ENCODE results near the gene CES4A.
"Not testable (repeated sequence)": the region's sequence is repeated elsewhere in the genome, so short reads cannot be mapped to it uniquely, and the experiment has no call there.

Gene CES4A

DNA sequence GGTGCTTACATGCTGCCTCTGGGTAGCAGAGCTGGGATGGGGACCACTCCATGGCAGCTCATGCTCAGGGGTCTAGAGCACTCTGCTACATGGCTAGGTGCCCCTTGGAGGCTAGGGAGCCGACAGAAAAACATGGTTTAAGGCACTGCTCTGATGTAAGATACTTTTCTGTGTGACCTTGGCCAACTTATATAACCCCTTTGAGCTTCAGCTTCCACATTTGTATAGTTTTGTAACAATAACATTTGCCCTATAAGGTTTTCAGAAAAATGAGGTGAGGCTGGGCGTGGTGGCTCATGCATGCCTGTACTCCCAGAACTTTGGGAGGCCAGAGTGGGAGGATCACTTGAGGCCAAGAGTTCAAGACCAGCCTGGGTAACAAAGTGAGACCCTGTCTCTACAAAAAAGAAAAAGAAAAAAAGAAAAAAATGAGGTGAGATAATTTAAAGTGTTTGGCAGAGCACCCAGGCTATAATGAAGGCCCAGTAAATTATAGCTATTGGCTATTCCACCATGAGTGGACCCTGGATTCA lies 3.2 kb downstream of the CES4A start:
- DNase-seq (ENCODE audit: low spot score): no peak

DNA sequence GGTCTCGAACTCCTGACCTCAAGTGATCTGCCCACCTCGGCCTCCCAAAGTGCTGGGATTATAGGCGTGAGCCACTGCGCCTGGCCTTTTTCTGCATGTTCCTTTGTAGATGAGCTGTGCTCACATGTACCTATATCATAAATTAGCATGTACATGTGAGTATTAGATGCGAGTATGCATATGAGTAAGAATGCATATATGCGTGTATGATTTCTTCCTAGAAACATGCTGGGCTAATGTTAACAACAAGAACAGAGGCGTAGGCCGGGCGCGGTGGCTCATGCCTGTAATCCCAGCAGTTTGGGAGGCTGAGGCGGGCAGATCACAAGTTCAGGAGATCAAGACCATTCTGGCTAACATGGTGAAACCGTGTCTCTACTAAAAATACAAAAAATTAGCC lies 5.2 kb downstream of the CES4A start:
- not testable (repeated sequence) for DNase-seq (ENCODE audit: low spot score)

DNA sequence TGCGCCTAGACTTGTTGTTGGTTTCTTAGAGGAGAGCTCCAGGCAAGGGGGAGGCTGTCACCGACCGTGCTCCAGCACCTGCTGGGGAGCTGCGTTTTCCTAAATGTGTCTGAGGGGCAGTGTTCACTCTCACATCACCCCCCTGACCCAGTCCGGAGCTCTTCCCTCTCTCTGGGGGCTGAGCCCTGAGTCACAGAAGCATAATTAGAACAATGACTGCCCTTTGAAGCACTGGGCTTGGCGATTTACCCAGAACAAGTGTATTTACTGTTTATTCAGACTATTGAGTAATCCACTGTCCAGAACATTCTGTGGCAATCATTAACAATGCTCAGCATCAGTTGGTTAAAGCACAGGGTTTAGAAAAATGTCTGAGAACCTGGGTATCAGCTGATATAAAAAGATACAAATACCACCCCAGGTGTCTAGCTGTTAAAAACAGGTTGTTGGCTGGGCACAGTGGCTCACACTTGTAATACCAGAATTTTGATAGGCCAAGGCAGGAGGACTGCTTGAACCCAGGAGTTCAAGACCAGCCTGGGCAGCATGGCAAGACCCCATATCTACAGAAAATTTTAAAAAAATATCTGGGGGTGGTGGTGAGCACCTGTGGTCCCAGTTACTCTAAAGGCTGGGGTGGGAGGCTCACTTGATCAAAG lies 8.1 kb downstream of the CES4A start:
- DNase-seq (ENCODE audit: low spot score): no peak

DNA sequence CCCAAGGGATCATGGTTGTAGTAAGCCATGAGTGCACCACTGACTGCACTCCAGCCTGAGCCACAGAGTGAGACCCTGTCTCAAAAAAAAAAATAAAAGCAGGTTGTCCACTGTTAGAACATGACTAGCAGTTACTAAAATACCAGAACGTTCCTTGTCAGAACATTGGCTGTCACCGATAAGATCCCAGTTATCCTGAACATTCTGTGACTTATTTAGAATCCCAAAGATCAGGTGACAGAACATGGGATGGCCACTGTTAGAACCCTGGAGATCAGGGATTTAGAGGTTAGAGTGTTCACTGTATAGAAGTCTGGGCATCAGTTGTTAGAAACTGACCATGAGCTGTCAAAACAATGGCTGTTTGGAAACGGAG lies 8.6 kb downstream of the CES4A start:
- no peak for DNase-seq (ENCODE audit: low spot score)

DNA sequence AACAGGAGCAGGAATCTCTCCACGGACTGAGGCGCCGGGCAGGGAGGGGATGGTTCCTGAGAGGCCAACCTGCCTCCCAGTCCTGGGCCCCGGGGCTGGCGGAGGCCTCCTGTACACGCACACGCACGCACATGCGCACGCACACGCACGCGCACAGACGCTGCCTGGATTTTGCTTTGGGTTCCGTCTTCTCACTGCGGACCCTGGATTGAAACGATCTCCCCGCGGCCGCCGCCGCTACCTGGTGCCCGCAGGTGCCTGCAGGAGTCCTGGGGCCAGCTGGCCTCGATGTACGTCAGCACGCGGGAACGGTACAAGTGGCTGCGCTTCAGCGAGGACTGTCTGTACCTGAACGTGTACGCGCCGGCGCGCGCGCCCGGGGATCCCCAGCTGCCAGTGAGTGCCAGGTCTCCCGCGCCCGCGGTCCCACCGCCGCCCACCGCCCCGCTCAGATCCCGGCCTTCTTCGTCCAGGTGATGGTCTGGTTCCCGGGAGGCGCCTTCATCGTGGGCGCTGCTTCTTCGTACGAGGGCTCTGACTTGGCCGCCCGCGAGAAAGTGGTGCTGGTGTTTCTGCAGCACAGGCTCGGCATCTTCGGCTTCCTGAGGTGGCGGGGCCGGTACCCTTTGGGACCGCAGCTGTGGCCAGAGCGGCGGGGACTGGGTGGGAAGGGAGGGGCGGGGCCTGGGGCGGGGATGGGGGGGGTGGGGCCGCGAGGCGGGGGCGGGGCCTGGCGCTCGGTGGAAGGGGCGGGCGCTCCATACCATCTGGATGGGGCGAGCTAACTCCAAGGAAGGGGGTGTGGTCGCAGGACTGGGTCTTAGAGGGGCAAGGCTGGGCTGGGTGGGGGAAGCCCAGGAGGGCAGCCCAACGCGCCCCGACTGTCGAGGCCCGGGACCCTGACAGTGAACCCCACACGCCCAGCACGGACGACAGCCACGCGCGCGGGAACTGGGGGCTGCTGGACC lies 12.3 kb downstream of the CES4A start:
- DNase-seq (ENCODE audit: low spot score): peak; percentile 34

DNA sequence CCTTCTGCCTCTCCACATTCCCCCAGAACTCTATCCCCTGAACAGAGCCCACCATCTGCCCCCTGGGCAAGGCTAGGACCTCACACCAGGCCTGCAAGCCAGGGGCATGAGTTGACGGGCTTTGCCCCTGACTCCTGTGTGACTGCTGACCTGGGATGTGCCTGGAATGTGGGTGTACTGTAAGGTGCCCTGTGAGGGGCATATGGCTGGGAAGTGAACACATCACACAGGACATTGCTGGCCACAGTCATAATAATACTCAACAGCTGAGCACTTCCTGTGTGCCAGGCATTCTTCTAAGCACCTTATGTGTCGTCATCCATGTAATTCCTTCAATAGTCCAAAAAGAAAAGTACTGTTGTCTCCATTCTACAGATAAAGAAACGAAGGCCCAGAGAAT lies 13.3 kb downstream of the CES4A start:
- DNase-seq (ENCODE audit: low spot score): no peak

DNA sequence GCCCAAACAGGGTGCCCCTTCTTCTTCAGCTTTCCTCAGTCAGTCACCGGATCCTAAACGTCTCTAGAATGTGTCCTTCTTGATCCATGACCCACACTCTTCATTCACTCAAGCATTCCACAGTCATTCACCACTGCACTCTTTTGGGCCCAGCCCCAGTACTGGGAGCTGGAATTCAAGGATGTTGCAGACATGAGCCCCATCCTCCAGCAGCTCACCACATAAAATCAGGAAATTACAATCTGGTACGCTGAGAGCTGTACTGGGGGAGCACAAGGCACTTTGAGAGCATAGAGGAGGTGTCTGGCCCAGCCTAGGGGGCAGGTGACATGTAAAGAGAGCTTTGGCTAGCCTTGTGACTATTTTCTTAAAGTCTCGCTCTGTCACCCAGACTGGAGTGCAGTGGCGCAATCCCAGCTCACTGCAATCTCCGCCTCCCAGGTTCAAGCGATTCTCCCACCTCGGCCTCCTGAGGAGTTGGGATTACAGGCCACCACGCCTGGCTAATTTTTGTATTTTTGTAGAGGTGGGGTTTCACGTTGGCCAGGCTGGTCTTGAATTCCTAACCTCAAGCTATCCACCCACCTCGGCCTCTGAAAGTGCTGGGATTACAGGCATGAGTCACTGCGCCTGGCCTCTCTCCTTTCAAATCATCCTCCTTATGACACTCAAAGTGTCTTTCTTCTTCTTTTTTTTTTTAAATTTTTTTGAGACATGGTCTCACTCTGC lies 18.7 kb downstream of the CES4A start:
- no peak for DNase-seq (ENCODE audit: low spot score)

DNA sequence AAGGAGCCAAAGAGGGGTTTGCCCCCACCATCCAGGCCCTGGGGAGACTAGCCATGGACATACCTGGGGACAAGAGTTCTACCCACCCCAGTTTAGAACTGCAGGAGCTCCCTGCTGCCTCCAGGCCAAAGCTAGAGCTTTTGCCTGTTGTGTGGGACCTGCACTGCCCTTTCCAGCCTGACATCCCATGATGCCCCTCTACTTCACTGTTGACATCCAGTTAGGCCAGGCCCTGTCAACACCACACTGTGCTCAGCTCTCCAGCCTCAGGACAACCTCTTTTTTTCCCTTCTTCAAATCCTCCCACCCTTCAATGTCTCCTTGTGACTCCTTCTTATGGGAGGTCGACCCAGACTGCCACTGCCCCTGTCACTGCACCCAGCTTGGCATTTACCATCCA lies 20.8 kb downstream of the CES4A start:
- DNase-seq (ENCODE audit: low spot score): no peak

DNA sequence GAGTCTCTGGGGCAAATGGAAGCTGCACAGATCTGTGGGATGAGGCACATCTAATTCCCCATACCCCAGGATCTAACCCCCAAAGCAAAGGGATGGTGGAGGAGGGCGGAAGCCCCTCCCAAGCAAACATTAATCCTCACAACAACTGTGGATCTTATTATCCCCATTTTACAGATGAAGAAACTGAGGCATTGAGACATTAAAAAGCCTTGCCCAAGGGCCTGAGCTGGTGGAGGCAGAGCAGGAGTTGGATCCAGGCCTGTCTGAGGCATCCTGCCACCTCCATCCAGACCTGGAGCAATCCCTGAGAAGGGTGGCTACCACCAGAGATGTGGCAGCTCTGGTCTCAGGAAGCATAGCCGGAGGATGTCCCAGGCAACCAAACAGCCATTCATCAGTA lies 22.9 kb downstream of the CES4A start:
- DNase-seq (ENCODE audit: low spot score): no peak

DNA sequence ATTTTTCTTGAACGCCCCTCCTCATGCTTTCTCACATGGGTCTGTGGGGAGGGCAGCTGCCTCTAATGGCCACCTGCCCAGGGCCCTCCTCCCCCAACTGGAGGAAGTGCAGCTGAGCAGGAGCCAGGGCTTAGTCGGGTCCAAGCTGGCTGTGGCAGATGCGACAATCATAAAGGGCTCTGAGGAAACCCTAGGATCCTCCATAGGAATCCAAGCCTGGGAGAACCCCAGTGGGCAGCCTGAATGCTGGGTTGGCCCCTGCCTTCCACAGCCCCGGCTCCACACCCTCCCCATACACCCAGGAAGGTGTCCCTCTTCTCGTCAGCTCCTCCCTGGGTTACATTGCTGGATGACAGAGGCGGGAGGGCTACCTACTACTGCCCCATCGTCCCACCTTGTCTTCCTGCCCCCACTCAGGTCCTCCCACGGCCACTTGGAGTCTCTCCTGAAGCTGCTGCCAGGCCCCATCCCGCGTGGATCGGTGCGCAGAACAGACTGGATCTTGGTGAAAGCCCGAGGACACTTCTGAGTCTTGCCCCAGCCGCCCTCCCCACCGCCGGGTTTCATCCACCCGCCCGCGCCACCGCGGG lies 24.9 kb downstream of the CES4A start:
- no peak for DNase-seq (ENCODE audit: low spot score)

DNA sequence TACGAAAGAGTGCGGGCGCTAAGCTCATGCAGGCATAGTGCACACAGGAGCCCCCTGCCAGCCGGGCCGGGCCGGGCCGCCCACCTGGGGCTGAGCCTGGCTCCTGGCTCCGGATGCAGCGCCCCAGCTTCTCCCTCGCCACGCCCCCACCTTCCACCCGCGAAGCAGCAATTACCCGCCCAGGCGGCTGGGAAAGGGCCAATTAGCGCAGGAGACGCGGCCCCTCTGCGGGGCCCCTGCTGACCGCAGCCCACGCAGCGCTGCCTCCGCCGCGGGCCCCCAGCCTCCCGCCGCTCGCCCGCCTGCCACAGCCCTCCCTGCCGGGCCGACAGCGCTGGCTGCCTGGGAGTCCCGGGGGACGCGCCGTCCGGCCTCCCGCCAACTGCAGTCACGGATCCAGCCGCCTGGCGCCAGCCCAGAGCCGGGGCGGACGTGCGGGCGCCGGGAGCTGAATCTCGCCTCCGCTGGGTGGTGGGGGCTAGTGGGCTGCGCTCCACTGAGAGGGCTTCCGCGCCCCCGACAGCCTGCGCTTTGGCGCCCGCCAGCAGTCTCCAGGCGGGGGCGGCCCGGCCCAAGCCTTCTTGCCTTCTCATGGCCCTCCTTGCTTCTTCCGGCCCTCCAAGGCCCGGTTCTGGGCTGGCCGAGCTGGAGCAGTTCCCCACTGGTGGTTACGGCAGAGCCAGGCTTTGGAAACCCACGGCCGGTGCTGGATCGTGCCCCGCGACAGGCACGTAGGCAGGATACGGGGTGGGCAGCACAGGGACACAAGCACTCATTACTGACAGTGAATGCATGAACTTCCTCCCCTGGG lies 25.6 kb downstream of the CES4A start:
- peak; percentile 71 for DNase-seq (ENCODE audit: low spot score)

DNA sequence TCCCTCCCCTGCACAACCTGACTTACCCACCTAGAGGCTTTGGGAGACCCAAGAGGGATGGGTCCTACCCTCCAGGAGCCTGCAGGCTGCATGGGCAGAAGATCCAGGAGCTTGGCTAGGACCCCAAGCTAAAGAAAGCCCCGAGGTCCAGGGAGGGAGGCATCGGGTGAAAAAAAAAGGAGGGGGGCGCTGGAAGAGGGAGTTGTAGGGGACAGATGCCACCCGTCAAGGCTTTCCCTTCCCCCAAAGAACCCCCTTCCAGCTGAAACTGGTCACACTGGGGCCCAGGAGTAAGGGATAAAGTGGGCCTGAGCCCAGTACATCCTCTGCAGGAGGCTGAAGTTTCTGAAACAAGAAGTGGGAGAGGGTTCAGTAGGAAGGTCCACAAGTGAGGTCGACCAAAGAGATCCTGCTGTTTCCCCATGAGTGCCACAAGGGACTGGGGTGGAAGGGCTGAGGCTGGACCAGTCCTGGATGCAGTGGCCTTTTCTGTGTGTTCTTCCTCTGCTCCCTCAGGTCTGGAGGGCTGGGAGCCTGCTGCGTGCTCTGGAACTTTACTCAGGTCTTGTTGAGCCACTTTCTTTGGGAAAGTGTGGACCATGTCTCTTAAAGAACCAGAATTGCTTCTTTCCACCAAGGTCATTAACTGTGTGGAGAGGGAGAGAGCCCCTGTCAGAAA lies 26.4 kb downstream of the CES4A start:
- no peak for DNase-seq (ENCODE audit: low spot score)

DNA sequence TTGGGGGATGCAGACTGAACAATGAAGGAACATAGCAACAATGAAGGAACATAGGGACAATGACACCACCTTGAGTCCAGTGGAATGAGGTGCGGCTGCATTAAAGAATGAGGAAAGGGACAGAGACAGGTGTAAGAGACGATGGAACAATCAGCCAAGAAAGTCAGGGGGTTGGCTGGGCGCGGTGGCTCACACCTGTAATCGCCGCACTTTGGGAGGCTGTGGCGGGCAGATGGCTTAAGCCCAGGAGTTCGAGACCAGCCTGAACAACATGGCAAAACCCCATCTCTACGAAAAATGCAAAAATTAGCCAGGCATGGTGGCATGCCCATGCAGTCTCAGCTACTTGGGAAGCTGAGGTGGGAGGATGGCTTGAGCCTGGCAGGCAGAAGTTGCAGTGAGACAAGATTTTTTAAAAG lies 26.9 kb downstream of the CES4A start:
- DNase-seq (ENCODE audit: low spot score): no peak

DNA sequence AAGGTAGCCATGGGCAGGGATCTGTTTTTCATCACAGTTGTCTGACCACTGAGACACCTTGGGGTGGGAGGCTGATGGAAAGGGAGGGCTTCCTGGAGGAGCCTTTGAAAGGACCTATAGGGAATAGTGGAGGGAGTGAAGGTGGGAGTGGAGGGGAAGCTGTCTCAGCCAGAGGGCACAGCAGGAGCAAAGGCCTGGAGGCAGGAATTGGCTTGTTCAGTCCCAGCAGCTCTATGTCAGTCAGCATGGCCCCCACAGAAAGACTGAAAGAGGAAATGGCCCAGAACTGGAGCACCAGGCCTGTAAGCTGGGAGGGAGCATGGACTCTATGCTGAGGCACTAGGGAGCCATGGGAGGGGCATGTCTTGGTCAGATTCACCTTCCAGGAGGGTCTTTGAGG lies 27.8 kb downstream of the CES4A start:
- DNase-seq (ENCODE audit: low spot score): no peak

DNA sequence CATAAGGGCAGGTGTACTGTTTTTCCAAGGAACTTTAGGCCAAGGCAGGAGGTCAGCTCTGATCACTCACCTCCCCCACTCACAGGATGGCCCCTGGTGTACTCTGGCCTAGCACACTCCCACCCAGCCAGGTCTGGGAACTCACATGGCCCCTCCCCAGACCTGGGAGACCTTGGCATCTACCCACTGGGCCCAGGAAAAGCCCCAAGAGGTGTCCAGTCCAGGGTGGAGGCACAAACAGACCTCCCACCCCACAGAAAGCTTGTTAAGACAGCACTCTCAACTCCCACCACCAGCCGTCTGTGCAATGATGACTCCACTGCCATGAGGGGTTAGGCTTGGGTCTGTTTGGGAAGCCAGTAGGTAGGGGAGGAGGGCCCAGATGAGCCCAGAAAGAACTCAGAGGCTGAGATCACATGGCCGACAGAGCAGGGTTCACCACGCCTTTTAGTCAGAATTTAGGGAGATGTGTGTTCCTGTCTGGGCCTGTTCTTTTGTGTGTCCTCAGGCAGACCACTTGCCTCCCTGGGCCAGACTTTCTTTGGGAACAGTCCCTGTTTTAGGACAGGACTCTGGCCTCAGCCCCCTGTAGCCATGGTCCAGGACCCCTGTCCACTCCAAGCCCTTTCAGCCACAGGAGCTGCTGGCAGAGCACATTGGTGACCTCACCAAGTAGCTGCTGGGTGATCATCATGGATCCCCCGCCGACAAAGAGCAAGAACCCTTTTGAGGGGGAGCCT lies 28.5 kb downstream of the CES4A start:
- no peak for DNase-seq (ENCODE audit: low spot score)

DNA sequence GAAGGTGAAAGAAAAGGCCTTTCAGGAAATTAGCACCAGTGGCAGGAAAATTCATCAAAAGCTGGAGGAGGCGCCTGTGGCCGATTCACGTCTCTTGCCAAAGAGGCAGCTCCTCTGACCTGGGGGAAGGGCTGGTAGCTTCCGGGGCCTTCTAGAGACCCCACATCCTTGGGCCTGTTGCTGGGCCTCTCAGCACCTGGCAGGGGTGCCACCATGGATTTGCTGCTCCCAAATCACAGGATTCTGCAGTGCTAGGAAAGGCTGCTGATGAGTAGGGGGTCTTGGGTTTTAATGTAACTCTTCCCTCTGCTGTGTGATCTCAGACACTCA lies 29.0 kb downstream of the CES4A start:
- DNase-seq (ENCODE audit: low spot score): no peak

DNA sequence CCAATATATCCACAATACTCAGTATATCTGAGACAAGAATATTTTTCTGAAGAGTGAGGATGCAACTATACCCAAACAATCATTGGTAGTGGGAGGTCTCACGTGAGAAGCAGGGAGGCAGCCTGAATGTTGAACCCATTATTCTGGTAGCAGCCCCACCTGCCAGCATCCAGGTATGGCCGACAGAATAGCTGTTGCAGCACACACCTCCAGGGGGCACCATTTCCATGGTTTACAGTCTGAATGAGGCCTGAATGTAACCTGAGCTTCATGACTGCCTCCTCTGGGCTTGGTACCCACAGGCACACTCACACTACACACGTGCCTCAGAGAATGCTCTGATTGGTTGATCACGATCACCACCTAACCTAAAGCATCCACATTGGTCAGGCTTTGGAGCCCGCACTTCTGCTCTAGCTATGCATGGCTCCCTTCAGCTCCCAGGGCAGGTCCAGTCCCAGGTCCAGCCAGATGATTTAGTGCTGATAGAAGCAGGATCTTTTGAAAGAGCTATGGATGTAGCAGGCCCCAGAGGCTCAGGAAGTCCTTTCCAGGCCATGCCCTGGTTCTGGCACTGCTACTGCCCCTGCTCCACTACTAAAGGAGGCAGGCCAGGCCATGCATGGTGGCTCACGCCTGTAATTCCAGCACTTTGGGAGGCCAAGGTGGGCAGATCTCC lies 29.6 kb downstream of the CES4A start:
- peak; percentile 96 for DNase-seq (ENCODE audit: low spot score)

DNA sequence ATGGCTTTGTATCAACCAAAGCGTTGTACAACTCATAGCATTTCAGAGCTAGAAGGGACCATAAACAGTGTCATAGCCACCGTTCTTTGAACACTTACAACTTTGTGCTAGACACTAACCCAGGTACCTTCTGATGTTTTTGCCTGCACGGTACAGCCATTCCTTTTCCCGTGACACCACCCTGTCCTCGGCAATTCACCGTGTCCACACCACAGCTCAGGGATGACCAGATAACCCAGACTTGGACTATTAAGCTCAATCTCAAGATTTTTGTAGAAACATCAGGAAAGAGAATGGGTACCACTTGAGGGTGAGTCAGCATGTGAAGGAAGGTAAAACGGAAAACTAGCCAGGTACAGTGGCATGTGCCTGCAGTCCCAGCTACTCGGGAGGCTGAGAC lies 30.8 kb downstream of the CES4A start:
- no peak for DNase-seq (ENCODE audit: low spot score)

DNA sequence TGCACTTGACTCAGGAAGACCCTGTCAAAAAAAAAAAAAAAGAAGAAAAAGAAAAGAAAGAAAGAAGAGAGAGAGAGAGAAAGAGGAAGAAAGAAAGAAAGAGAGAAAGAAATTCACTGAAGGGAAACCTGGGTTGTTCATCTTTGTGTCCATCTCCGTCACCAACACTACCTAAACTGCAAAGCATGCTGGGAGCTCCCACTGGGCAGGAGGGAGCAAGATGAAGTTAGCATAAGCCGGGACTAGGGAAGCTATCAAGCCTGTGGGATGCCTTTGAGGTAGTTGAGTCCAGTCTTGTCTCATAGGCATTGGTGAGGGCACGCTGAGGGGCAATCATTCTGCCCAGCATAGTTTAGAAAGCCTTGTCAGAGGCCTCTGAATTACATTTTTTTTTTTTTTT lies 32.9 kb downstream of the CES4A start:
- DNase-seq (ENCODE audit: low spot score): no peak

Measured in NAMALWA (cell line).